Neural progenitor cell (in vitro differentiated cells): Measurements from ENCODE around the gene MYCBPAP.
A peak's percentile ranks its signal among the peaks of the same experiment; 100 is the strongest.

ENCODE experiments used
- CTCF ChIP-seq: fragments of 200-600 bp; sonication (generic); IDR thresholded peaks from 2 replicates; pipeline ENCODE4 v1.5.1; 2017; ENCODE audit warnings: antibody characterized with exemption, mild to moderate bottlenecking
- EZH2 ChIP-seq: fragments of 200-600 bp; sonication (generic); IDR thresholded peaks from 2 replicates; pipeline ENCODE4 v1.6.1; 2017; ENCODE audit warnings: antibody characterized with exemption, mild to moderate bottlenecking, moderate library complexity
- EZH2phosphoT487 ChIP-seq: fragments of 200-600 bp; sonication (generic); IDR thresholded peaks from 2 replicates; pipeline ENCODE4 v1.6.1; 2017; ENCODE audit warnings: antibody characterized with exemption

DNA sequence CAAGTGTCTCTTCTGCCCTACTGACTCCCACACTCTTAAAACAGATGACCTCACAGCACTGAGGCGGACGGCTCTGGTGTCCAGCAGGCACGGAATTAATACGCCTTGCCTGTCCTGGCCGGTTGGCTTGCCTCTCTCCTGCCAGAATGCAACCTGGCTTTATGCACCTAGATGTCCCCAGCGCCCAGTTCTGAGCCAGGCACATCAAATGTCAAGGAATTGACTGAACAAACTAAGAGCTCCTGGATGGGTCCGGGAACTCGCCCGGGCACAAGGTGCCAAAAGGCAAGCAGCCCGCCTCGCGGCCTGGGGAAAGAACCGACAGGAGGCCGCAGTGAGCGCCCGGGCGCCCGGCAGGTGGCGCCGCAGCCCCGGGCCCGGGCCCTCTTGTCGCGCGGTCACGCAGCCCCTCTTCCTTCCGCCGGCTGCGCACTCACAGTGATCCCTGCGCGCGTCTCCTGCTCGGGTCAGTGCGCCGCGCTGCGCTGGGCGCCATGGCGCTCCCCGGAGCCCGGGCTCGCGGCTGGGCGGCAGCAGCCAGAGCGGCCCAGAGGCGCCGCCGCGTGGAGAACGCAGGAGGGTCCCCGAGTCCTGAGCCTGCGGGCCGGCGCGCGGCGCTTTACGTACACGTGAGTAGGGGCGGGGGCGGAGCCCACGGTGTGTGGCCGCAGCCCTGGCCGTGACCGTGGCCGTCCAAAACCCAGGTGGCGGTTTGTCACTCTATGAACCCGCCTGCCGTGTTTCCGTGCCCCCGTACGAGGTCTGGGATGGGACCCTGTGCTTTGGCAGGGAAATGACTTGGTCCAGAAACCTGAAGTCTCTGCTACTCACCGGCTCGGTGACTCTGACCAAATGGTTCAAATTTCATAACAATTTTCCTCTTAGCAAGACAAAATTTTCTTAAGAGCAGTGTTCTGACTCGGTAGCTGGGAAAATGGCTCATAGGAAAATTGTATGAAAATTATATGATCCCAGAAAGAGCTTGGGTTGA lies 29.6 kb upstream of the MYCBPAP start, which contains the start of gene RSAD1:
- TF ChIP-seq EZH2 (peak; percentile 26), CTCF (peak; percentile 80), EZH2phosphoT487 (peak; percentile 20)
